Measurements from ENCODE around the gene SRGAP3.

The SRGAP3 gene

GRCh38 chr3:9201955-9202354 is 47.5 kb downstream of the SRGAP3 start:
- no peak for DNase-seq (ENCODE audit: low read depth, low spot score)

- DNase-seq (ENCODE audit: low read depth, low spot score) = no peak
Measured at GRCh38 chr3:9201266-9201665, 48.2 kb downstream of the SRGAP3 start.

GRCh38 chr3:9199775-9200174 is 49.7 kb downstream of the SRGAP3 start:
- no peak for DNase-seq (ENCODE audit: low read depth, low spot score)

GRCh38 chr3:9198899-9199335 is 50.5 kb downstream of the SRGAP3 start:
- no peak for DNase-seq (ENCODE audit: low read depth, low spot score)

- no peak for DNase-seq (ENCODE audit: low read depth, low spot score)
Measured at GRCh38 chr3:9198261-9198660, 51.2 kb downstream of the SRGAP3 start.

GRCh38 chr3:9196020-9196419 is 53.4 kb downstream of the SRGAP3 start:
- no peak for DNase-seq (ENCODE audit: low read depth, low spot score)

- DNase-seq (ENCODE audit: low read depth, low spot score) = no peak
Measured at GRCh38 chr3:9195390-9195789, 54.1 kb downstream of the SRGAP3 start.

GRCh38 chr3:9194509-9195184 is 54.8 kb downstream of the SRGAP3 start:
- no peak for DNase-seq (ENCODE audit: low read depth, low spot score)

- DNase-seq (ENCODE audit: low read depth, low spot score) = no peak
Measured at GRCh38 chr3:9193633-9194195, 55.7 kb downstream of the SRGAP3 start.

- no peak for DNase-seq (ENCODE audit: low read depth, low spot score)
Measured at GRCh38 chr3:9193211-9193610, 56.2 kb downstream of the SRGAP3 start.

- no peak for DNase-seq (ENCODE audit: low read depth, low spot score)
Measured at GRCh38 chr3:9192248-9193025, 57.0 kb downstream of the SRGAP3 start.

GRCh38 chr3:9190276-9190675 is 59.2 kb downstream of the SRGAP3 start:
- no peak for DNase-seq (ENCODE audit: low read depth, low spot score)

GRCh38 chr3:9188583-9188982 is 60.9 kb downstream of the SRGAP3 start:
- no peak for DNase-seq (ENCODE audit: low read depth, low spot score)

GRCh38 chr3:9185701-9186100 is 63.7 kb downstream of the SRGAP3 start:
- DNase-seq (ENCODE audit: low read depth, low spot score) = no peak

- DNase-seq (ENCODE audit: low read depth, low spot score) = no peak
Measured at GRCh38 chr3:9185046-9185445, 64.4 kb downstream of the SRGAP3 start.

GRCh38 chr3:9184461-9184835 is 65.0 kb downstream of the SRGAP3 start:
- DNase-seq (ENCODE audit: low read depth, low spot score) = no peak

GRCh38 chr3:9183811-9184460 is 65.5 kb downstream of the SRGAP3 start:
- DNase-seq (ENCODE audit: low read depth, low spot score) = no peak

- no peak for DNase-seq (ENCODE audit: low read depth, low spot score)
Measured at GRCh38 chr3:9183011-9183410, 66.4 kb downstream of the SRGAP3 start.

- no peak for DNase-seq (ENCODE audit: low read depth, low spot score)
Measured at GRCh38 chr3:9180764-9181117, 68.7 kb downstream of the SRGAP3 start.

- no peak for DNase-seq (ENCODE audit: low read depth, low spot score)
Measured at GRCh38 chr3:9179826-9180763, 69.4 kb downstream of the SRGAP3 start.

GRCh38 chr3:9178697-9179096 is 70.7 kb downstream of the SRGAP3 start:
- no peak for DNase-seq (ENCODE audit: low read depth, low spot score)
